GM18873 (cell line): ENCODE data around the gene FASN.

Source experiments
- ATAC-seq: cut with Tn5 transposase; IDR thresholded peaks from one replicate; pipeline ENCODE4 v1.9.1; 2021; ENCODE audit warnings: mild to moderate bottlenecking, moderate library complexity, moderate number of reproducible peaks; ENCODE audit not compliant: unreplicated experiment, low FRiP score

The FASN gene

DNA sequence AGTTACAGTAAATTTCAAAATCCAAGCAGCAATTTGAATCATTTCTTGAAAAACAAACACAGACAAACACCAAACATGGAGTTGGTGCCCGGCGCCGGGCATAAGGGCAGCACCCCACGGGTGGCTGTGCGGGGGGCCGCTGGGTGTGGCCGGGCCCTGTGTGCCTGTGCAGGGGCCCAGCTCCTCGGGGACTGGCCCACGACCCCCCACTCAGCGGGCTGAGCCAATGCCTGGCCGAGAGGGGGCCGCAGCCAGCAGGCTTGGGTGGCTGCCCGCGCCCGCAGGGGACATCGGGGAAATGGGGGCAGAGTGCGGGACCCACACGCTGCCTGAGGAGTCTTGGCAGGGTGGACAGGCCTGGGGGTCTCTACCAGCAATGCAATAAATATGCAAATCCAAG lies 19.6 kb downstream of the FASN start:
- ATAC-seq = no peak

GRCh38 chr17:82077617-82078358 lies 20.2 kb downstream of the FASN start:
- no peak for ATAC-seq

- ATAC-seq = no peak
Observed at GRCh38 chr17:82076785-82077591, 21.0 kb downstream of the FASN start.

- ATAC-seq = no peak
Observed at GRCh38 chr17:82076018-82076784, 21.8 kb downstream of the FASN start.

GRCh38 chr17:82073446-82073845 lies 24.6 kb downstream of the FASN start:
- ATAC-seq = no peak

GRCh38 chr17:82072827-82073226 lies 25.2 kb downstream of the FASN start:
- ATAC-seq = no peak

GRCh38 chr17:82070611-82071010 lies 27.4 kb downstream of the FASN start:
- no peak for ATAC-seq

DNA sequence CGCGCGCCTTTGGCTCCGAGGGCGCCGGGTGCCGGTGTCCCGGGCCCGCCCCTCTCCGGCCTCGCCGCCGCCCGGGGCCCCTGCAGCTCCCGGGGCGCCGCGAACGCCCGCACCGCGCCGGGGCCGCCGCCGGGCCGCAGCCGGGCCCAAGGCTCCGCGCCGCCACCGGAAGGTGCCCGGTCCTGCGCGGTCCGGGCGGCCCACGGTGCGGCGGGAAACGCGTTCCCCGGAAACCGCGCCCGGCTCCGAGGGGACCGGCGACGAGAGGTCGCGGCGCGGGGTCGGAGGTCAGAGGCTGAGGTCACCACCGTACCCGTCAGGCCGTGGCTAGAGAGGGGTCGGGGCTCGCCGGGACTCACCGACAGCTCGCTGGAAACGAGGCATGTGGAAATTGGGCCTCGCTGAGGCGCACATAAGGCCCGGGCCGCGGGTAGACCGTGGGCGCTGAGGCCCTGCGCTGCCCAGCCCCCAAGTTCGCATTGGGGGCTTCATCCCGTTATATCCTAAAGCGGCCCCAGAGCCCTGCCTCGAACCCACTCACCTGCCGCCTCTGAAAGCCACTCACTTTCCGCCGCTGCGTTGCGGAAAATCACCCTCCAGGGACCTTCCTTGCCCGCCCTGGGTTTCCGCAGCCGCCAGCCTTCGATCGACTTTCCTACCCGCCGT lies 32.3 kb downstream of the FASN start, which contains the start of gene DUS1L:
DUS1L (minus strand) TSS at position 167 of the 666 bp plus-strand sequence. CDS start 745 bp downstream, outside the sequence.
- ATAC-seq = no peak

- no peak for ATAC-seq
Observed at GRCh38 chr17:82065193-82065637, 32.8 kb downstream of the FASN start.

DNA sequence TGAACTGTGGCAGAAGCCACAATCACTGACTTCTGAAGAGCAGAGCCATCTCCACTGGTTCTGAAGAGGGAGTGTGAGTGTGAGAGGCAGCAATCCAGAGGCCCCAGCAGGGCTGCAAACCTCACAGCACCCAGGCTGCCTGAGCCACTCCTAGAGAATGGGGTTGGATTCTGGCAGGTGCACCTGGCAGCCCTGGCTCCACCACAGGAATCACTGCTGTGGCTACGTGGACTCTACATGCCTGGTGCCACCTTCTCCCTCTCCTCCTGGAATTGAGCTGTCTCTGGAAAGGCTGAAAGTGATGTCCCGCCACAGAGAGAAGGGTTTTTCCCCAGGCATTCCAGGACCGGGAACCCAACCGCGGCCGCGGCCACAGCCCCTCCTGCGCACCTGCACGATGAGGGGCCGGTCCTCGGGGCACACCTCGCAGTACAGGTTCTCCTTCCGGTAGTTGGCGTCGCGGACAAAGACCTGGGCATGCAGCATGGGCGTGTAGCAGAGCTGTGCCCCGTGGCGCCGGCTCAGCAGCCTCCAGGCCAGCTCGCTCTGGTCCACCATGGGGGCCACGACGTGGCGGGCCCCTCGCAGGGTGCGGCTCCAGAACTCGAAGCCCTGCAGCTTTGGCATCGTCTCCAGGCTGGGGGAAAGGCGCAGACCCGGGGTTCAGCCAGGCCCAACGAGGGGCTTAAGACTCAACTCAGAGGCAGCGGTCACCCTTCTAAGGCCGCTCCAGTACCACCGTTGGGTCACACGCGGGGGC lies 33.4 kb downstream of the FASN start:
- no peak for ATAC-seq

- no peak for ATAC-seq
Observed at GRCh38 chr17:82063424-82064415, 34.3 kb downstream of the FASN start.

DNA sequence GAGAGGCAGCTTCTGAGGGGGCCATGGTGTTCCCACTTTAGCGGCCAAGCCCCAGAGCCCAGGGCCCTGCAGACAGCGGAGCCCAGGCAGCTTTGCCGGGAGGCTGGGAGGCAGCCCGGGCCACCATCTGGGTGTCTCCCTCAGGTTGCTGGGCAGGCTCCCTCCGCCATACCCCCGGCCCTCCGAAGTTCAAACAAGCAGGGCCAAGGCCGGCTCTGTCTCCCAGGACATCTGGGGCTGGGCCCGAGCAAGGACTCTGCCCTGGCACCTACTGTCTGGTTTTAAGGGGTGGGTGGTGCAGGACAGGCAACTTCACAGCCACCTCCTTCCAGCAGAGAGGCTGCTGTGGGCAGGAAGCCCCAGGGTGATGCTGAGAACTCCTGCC lies 35.1 kb downstream of the FASN start:
- ATAC-seq = no peak

GRCh38 chr17:82062076-82062983 lies 35.7 kb downstream of the FASN start:
- ATAC-seq = no peak

DNA sequence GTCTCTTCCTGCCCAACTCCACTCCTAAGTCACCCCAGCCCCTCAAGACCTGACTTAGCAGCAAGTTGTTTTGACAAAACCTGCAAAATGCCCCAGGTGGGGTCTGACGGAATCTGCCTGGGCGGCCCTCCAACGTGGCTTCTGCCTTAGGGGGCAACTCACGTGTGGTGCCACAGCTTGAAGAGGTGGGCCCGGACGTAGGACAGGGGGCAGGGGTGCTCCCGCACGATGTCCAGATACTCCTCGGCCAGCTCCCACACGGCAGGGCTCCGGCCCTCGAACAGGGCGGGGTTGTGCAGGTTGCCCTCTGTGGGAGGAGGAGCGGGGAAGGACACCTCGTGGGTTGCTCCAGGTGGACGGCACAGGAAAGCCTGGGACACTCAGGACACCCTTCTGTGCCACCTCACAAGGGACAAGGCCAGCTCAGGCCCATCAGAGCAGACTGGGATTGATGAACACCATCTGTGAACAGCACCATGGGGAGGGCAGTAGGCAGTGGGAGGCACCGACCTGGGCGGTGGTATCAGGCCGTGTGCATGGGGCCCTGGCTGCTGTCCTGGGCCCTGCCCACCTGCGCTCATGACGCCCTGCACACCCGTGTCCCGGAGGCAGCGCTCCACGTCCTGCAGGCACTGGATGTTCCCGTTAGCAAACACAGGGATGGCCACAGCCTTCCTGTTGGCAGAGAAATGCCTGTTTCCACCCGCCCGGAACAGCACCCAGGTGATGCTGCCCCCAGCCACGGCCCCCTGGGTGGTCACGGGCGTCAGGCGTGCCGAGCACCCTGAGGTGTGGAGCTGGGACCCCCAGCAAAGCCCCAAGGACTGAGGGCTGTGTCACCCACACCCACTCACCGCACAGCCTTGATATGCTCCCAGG lies 36.8 kb downstream of the FASN start:
- ATAC-seq = no peak

DNA sequence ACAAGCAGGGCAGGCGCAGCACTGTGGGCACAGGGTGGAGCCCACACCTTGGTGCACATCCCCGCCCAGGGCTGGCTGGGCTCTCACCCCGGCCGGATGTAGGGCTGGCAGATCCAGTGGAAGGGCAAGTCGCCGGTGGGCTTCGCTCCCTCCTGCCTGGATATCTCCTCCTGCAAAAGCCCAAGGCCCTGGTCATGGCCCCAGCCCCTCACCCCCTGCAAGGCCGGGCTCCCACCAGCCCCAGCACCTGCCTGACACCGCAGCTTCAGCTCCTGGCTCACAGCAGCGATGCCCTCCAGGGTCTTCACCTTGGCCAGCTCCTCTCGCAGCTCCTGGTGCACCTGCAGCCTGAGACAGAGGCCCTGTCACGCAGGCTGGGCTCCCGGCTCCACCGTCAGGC lies 37.4 kb downstream of the FASN start:
- no peak for ATAC-seq

- ATAC-seq = no peak
Observed at GRCh38 chr17:82060001-82060380, 38.0 kb downstream of the FASN start.
